HEK293 (cell line): ENCODE results near the gene APC2.

ENCODE experiments used
- EGR2 ChIP-seq: fragments of 450-650 bp; formaldehyde crosslinking; IDR thresholded peaks from 2 replicates; pipeline ENCODE4 v1.5.1; 2016; ENCODE audit warnings: low read depth, missing biosample characterization, missing genetic modification characterization
- GLIS1 ChIP-seq: fragments of 450-650 bp; formaldehyde crosslinking; IDR thresholded peaks from 2 replicates; pipeline ENCODE4 v1.5.1; 2016; ENCODE audit warnings: missing biosample characterization, missing genetic modification characterization
- HOXC10 ChIP-seq: sonication (generic); formaldehyde crosslinking; IDR thresholded peaks from 2 replicates; pipeline ENCODE4 v1.8.1; 2023; ENCODE audit warnings: mild to moderate bottlenecking, missing genetic modification reagents
- HOXD13 ChIP-seq: sonication (generic); formaldehyde crosslinking; IDR thresholded peaks from 2 replicates; pipeline ENCODE4 v1.8.0; 2022; ENCODE audit warnings: missing genetic modification reagents, borderline replicate concordance
- MYNN ChIP-seq: fragments of 450-650 bp; formaldehyde crosslinking; IDR thresholded peaks from 2 replicates; pipeline ENCODE4 v1.5.1; 2016; ENCODE audit warnings: missing biosample characterization, missing genetic modification characterization, borderline replicate concordance
- PRDM4 ChIP-seq: fragments of 450-650 bp; formaldehyde crosslinking; IDR thresholded peaks from 2 replicates; pipeline ENCODE4 v1.5.1; 2017; ENCODE audit warnings: missing biosample characterization, missing genetic modification characterization
- REST ChIP-seq: fragments of 450-650 bp; formaldehyde crosslinking; IDR thresholded peaks from 2 replicates; pipeline ENCODE4 v1.5.1; 2016; ENCODE audit warnings: missing biosample characterization, missing genetic modification characterization
- SCRT1 ChIP-seq: fragments of 450-650 bp; formaldehyde crosslinking; IDR thresholded peaks from 2 replicates; pipeline ENCODE4 v1.5.1; 2016; ENCODE audit warnings: missing biosample characterization, missing genetic modification characterization, borderline replicate concordance
- SCRT2 ChIP-seq: fragments of 450-650 bp; formaldehyde crosslinking; IDR thresholded peaks from 2 replicates; pipeline ENCODE4 v1.5.1; 2016; ENCODE audit warnings: missing biosample characterization, missing genetic modification characterization
- SP2 ChIP-seq: fragments of 450-650 bp; formaldehyde crosslinking; IDR thresholded peaks from 2 replicates; pipeline ENCODE4 v1.5.1; 2016; ENCODE audit warnings: missing biosample characterization, missing genetic modification characterization
- ZFHX2 ChIP-seq: fragments of 450-650 bp; formaldehyde crosslinking; conservative IDR thresholded peaks from 2 replicates; pipeline ENCODE4 v1.5.1; 2016; ENCODE audit warnings: missing biosample characterization, missing genetic modification characterization
- ZIC2 ChIP-seq: fragments of 450-650 bp; formaldehyde crosslinking; IDR thresholded peaks from 2 replicates; pipeline ENCODE4 v1.5.1; 2016; ENCODE audit warnings: missing biosample characterization, missing genetic modification characterization
- ZNF175 ChIP-seq: fragments of 450-650 bp; formaldehyde crosslinking; IDR thresholded peaks from 2 replicates; pipeline ENCODE4 v1.5.1; 2016; ENCODE audit warnings: missing biosample characterization, missing genetic modification characterization
- ZNF18 ChIP-seq: fragments of 450-650 bp; formaldehyde crosslinking; IDR thresholded peaks from 2 replicates; pipeline ENCODE4 v1.5.1; 2016; ENCODE audit warnings: missing biosample characterization, missing genetic modification characterization
- ZNF184 ChIP-seq: fragments of 450-650 bp; IDR thresholded peaks from 2 replicates; pipeline ENCODE4 v1.5.1; 2018; ENCODE audit warnings: missing biosample characterization, mild to moderate bottlenecking, missing genetic modification characterization
- ZNF214 ChIP-seq: fragments of 450-650 bp; formaldehyde crosslinking; IDR thresholded peaks from 2 replicates; pipeline ENCODE4 v1.5.1; 2017; ENCODE audit warnings: missing biosample characterization, mild to moderate bottlenecking, missing genetic modification characterization, borderline replicate concordance
- ZNF221 ChIP-seq: fragments of 450-650 bp; formaldehyde crosslinking; IDR thresholded peaks from 2 replicates; pipeline ENCODE4 v1.5.1; 2017; ENCODE audit warnings: missing biosample characterization, missing genetic modification characterization, borderline replicate concordance
- ZNF341 ChIP-seq: fragments of 450-650 bp; formaldehyde crosslinking; IDR thresholded peaks from 2 replicates; pipeline ENCODE4; 2016; ENCODE audit warnings: low read depth, missing biosample characterization, missing genetic modification characterization
- ZNF596 ChIP-seq: fragments of 450-650 bp; IDR thresholded peaks from 2 replicates; pipeline ENCODE4 v1.5.0; 2018; ENCODE audit warnings: missing biosample characterization, mild to moderate bottlenecking, missing genetic modification characterization, moderate library complexity
- ZNF600 ChIP-seq: fragments of 450-650 bp; formaldehyde crosslinking; IDR thresholded peaks from 2 replicates; pipeline ENCODE4 v1.5.1; 2016; ENCODE audit warnings: missing biosample characterization, missing genetic modification characterization
- ZNF658 ChIP-seq: fragments of 450-650 bp; formaldehyde crosslinking; IDR thresholded peaks from 2 replicates; pipeline ENCODE4; 2016; ENCODE audit warnings: missing biosample characterization, missing genetic modification characterization
- TF ChIP-seq, protein P1 (sequence below): fragments of 450-650 bp; formaldehyde crosslinking; IDR thresholded peaks from 2 replicates; pipeline ENCODE4 v1.5.1; 2016; ENCODE audit warnings: missing biosample characterization, missing genetic modification characterization
- TF ChIP-seq, protein P2 (sequence below): fragments of 450-650 bp; formaldehyde crosslinking; IDR thresholded peaks from 2 replicates; pipeline ENCODE4 v1.5.1; 2017; ENCODE audit warnings: missing biosample characterization, missing genetic modification characterization

APC2 gene

DNA sequence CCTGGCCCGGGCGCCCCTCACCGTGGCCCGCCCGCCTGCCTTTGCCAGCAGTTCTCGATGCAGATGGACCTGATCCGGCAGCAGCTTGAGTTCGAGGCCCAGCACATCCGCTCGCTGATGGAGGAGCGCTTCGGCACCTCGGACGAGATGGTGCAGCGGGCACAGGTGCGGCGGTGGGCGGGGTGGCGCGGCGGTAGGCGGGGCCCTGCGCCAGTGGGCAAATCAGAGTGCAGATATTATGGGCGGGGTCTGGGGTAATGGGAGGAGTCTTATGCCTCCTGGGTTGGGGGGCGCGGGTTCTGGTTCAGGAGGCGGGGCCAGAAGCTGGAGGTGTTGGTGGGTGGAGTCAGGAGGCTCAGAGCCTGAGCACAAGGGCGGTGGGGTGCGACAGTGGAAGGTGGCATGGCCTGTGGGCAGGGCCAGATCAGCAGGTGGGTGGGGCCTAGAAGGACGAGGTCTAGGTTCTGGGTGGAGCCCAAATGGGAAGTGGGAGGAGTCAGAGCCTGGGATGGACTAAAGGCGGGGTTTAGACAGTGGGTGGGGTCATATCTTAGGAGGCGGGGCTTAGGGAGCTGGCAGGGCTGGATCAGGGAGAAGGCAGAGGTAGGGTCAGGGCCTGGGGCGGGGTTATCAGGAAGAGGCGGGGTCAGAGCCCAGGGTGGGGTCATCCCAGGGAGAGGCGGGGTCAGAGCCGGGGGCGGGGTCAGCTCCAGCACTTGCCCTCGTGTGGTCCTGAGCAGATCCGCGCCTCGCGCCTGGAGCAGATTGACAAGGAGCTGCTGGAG lies 5.6 kb downstream of the APC2 start (continued):
- TF ChIP-seq REST (tag by site-specific recombination) (no peak), MYNN (tag by site-specific recombination) (no peak), ZNF221 (no peak), ZNF341 (tag by site-specific recombination) (peak; percentile 64; the same call in 1 of the 2 replicates), PRDM4 (no peak), HOXD13 (CRISPR knock-in tag) (no peak), EGR2 (tag by site-specific recombination) (peak; percentile 65), SCRT2 (peak; percentile 83), ZIC2 (tag by site-specific recombination) (no peak), HOXC10 (CRISPR knock-in tag) (no peak), ZNF596 (tag by site-specific recombination) (no peak), SP2 (tag by site-specific recombination) (peak; percentile 84), SCRT1 (peak; percentile 77; the same call in 1 of the 2 replicates), ZNF184 (tag by site-specific recombination) (no peak), ZNF600 (tag by site-specific recombination) (peak; percentile 92), GLIS1 (tag by site-specific recombination) (peak; percentile 54; the same call in 1 of the 2 replicates), ZNF175 (tag by site-specific recombination) (no peak), ZNF18 (tag by site-specific recombination) (no peak), ZNF214 (no peak), ZFHX2 (peak; percentile 52; the same call in 1 of the 2 replicates), ZNF658 (tag by site-specific recombination) (no peak)
- TF ChIP-seq, protein P1, sequence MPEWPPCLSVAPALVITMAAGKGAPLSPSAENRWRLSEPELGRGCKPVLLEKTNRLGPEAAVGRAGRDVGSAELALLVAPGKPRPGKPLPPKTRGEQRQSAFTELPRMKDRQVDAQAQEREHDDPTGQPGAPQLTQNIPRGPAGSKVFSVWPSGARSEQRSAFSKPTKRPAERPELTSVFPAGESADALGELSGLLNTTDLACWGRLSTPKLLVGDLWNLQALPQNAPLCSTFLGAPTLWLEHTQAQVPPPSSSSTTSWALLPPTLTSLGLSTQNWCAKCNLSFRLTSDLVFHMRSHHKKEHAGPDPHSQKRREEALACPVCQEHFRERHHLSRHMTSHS (tag by site-specific recombination), result no peak
- TF ChIP-seq, protein P2, sequence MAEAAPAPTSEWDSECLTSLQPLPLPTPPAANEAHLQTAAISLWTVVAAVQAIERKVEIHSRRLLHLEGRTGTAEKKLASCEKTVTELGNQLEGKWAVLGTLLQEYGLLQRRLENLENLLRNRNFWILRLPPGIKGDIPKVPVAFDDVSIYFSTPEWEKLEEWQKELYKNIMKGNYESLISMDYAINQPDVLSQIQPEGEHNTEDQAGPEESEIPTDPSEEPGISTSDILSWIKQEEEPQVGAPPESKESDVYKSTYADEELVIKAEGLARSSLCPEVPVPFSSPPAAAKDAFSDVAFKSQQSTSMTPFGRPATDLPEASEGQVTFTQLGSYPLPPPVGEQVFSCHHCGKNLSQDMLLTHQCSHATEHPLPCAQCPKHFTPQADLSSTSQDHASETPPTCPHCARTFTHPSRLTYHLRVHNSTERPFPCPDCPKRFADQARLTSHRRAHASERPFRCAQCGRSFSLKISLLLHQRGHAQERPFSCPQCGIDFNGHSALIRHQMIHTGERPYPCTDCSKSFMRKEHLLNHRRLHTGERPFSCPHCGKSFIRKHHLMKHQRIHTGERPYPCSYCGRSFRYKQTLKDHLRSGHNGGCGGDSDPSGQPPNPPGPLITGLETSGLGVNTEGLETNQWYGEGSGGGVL (tag by site-specific recombination), result no peak
